ENCODE measurements around the gene SRA1.

GRCh38 chr5:140591747-140592372 is 34.6 kb upstream of the SRA1 start:
- TF ChIP-seq EZH2 (IDR thresholded peaks at IDR 0.05): no peak
- TF ChIP-seq POLR2AphosphoS5 (IDR thresholded peaks at IDR 0.05; ENCODE audit: borderline replicate concordance, low read depth, low read length): no peak
- no peak for TF ChIP-seq FOXP2 (optimal IDR thresholded peaks at IDR 0.05; ENCODE audit: control extremely low read depth, extremely low read length, insufficient read depth)

All from SK-N-MC (cell line).